ENCODE results near the gene CHMP6. TPM values are rescaled to one million over a fixed set of nuclear protein-coding genes. Genes with fewer than 3 reads are reported as not detected.

Gene CHMP6
- total and polyA plus RNA-seq, 2 donors = 6.3 to 30.8 TPM

DNA sequence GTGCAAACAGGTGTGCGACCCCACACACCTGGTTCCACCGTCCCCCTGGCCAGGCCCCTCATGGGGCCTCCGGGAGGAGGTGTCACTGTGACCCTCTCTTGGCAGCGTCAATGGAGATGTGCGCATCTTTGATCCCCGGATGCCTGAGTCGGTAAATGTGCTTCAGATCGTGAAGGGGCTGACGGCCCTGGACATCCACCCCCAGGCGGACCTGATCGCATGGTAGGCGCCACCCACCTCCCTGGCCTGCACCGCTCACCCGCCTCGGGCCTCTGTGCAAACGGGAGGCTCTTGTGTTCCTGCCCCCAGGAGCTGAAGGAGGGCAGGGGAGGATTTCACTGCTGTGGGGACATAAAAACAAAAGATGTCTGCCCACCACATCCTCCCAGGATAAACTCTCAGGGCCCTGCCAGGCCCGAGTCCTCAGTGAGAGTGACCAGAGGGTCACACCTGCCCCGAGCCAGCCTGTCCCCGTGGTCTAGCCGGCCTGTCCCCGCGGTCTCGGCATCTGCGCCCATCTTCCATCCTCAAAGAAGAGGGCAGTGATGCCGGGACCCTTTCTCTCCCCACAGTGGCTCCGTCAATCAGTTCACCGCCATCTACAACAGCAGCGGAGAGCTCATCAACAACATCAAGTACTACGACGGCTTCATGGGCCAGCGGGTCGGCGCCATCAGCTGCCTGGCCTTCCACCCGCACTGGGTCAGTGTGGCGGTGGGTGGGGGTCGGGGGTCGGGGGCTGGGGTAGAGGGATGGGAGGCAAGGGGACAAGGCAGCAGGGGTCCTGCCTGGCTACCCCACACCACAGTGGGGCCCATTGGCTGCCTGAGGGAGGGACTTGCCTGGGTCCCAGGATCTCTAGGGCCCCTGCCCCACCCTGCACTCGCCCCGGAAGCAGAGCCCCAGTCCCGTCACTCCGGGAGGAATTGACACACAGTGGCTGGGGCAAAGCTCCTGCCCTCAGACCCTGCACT, 29.0 kb upstream of the CHMP6 start:
- H3K9me3 ChIP-seq (ENCODE audit: control insufficient read depth in 2 of 2, insufficient read depth in 1 of 2, low read length in 1 of 2) = no peaks in the 10 kb centered on the region
- no peaks in the 10 kb centered on the region for H3K4me1 ChIP-seq (ENCODE audit: control insufficient read depth in 2 of 2, insufficient read depth in 2 of 2, low read length in 2 of 2)
- no peaks in the 10 kb centered on the region for H3K27me3 ChIP-seq (ENCODE audit: control insufficient read depth in 2 of 2, insufficient read depth in 1 of 2, low read length in 1 of 2)
- H3K36me3 ChIP-seq (ENCODE audit: control insufficient read depth in 2 of 2, insufficient read depth in 2 of 2, low read length in 1 of 2) = peaks cover 31 to 50% of the 10 kb centered on the region in 2 donors
- 96% methylated on average over 41 of the region's 41 CpGs for WGBS
- no peak for DNase-seq (ENCODE audit: low read depth in 6 of 9, low spot score in 9 of 9)
- H3K4me3 ChIP-seq (ENCODE audit: low read length in 2 of 2) = no peak overlapping the region
- no peak overlapping the region for H3K27ac ChIP-seq (ENCODE audit: low read depth in 1 of 2, low read length in 1 of 2)

DNA sequence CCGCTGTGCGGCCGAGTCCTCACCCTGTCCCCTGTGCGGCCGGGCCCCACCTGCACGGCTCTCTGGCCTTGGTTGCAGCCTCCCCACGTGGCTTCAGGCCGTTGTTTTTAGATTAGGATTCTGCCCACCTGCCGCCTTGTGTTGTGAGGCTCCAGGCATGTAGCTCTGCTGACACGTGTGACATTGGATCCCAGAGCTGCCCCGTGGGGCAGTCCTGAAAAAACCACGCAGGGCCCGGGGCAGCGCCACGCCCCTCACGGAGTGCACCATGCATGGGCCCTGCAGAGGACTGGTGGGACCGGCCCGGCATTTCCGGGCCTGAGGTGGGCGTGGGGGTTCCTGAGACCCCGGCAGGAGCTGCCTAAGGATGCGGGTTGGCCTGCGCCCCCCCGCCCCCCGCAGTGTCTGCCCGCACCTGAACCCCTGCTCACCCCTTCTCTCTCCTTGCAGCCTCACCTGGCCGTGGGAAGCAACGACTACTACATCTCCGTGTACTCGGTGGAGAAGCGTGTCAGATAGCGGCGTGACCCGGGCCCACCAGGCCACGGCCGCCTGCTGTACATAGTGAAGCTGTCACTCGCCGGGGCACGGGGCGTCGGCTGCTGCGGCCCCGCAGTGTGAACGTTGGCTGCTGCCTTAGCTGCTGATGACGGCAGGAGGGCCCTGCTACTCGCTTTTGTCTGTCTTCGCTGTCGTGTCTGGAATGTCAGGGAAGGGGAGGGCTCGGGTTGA, 27.7 kb upstream of the CHMP6 start:
- no peak for DNase-seq (ENCODE audit: low read depth in 6 of 9, low spot score in 9 of 9)
- H3K36me3 ChIP-seq (ENCODE audit: control insufficient read depth in 2 of 2, insufficient read depth in 2 of 2, low read length in 1 of 2) = peaks cover 31 to 50% of the 10 kb centered on the region in 2 donors
- no peak overlapping the region for H3K27ac ChIP-seq (ENCODE audit: low read depth in 1 of 2, low read length in 1 of 2)
- 96% methylated on average over 49 of the region's 49 CpGs for WGBS
- no peaks in the 10 kb centered on the region for H3K27me3 ChIP-seq (ENCODE audit: control insufficient read depth in 2 of 2, insufficient read depth in 1 of 2, low read length in 1 of 2)
- H3K4me3 ChIP-seq (ENCODE audit: low read length in 2 of 2) = no peak overlapping the region
- no peaks in the 10 kb centered on the region for H3K9me3 ChIP-seq (ENCODE audit: control insufficient read depth in 2 of 2, insufficient read depth in 1 of 2, low read length in 1 of 2)
- H3K4me1 ChIP-seq (ENCODE audit: control insufficient read depth in 2 of 2, insufficient read depth in 2 of 2, low read length in 2 of 2) = no peaks in the 10 kb centered on the region

DNA sequence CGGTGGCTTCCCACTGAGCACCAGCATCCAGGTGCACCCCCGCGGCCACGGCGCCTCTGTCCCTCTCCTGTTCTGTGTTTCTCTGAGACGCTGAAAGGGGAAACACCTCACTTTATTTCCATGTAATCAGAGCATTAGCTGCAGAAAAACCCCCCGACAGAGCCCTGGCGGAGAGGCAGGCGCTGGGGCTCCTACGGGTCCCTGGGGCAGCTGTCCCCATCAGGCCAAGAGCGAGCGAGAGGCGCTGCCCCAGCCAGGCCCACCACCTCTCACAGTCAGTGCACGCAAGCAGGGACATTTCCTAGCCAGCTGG, 27.1 kb upstream of the CHMP6 start:
- no peak overlapping the region for H3K27ac ChIP-seq (ENCODE audit: low read depth in 1 of 2, low read length in 1 of 2)
- WGBS = 96% methylated on average over 14 of the region's 14 CpGs
- no peak for DNase-seq (ENCODE audit: low read depth in 6 of 9, low spot score in 9 of 9)
- peaks cover 30 to 50% of the 10 kb centered on the region in 2 donors for H3K36me3 ChIP-seq (ENCODE audit: control insufficient read depth in 2 of 2, insufficient read depth in 2 of 2, low read length in 1 of 2)
- H3K4me3 ChIP-seq (ENCODE audit: low read length in 2 of 2) = no peak overlapping the region
- H3K4me1 ChIP-seq (ENCODE audit: control insufficient read depth in 2 of 2, insufficient read depth in 2 of 2, low read length in 2 of 2) = no peaks in the 10 kb centered on the region
- H3K27me3 ChIP-seq (ENCODE audit: control insufficient read depth in 2 of 2, insufficient read depth in 1 of 2, low read length in 1 of 2) = peaks cover 0 to 2% of the 10 kb centered on the region in 2 donors
- H3K9me3 ChIP-seq (ENCODE audit: control insufficient read depth in 2 of 2, insufficient read depth in 1 of 2, low read length in 1 of 2) = no peaks in the 10 kb centered on the region

DNA sequence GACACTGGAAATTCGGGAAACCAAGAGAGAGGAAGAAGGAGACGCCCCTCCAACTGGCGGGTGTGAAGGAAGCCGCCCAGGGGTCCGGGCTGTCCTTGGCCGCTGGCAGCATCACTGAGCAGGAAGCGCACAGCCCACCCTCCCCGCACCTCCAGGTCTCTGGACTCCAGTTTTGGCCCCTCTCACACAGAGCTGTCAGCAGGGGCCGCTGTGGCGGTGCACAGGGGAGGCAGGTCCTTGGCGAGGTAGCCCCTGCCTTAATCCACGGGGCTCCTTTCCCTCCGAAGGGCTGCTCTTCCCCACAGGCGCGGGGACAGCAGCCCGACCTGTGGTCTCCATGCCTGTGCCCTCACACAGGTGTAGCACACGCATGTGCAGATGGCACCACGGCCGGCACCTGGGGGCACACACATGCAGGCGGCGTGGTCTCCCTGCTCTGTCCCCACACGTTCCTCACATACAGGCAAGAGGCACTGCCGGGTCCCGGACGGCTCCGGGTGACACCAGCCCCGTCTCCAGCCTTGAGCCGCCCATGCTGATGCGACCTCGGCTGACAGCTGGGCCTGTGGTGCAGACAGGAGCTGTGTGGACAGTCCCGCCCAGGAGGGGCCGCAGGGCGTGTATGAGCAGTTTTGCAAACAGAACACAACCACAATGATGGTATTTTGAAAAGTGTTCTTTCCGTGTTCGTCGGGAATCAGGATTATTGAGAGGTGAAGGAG, 26.6 kb upstream of the CHMP6 start:
- WGBS = 96% methylated on average over 36 of the region's 36 CpGs
- no peaks in the 10 kb centered on the region for H3K4me1 ChIP-seq (ENCODE audit: control insufficient read depth in 2 of 2, insufficient read depth in 2 of 2, low read length in 2 of 2)
- H3K36me3 ChIP-seq (ENCODE audit: control insufficient read depth in 2 of 2, insufficient read depth in 2 of 2, low read length in 1 of 2) = peaks cover 26 to 48% of the 10 kb centered on the region in 2 donors

DNA sequence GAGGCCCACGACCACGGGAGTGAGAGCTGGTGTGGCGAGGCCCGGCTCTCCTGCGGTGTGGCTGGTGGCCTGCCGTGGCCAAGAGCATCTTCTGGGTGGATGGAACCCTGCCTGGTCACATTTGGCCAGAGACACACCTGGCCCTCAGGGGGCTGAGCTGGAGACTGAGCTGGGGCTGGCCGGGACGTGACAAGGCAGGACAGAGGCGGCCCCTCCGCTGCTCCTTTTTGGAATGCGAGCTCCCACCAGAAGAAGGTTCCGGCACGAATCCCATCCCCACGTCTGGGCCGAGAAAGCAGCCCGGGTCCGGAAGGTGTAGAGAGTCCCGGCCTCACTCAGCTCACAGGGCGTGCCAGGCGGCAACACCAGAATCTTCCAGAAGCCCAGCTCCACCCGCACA, 26.0 kb upstream of the CHMP6 start:
- peaks cover 21 to 43% of the 10 kb centered on the region in 2 donors for H3K36me3 ChIP-seq (ENCODE audit: control insufficient read depth in 2 of 2, insufficient read depth in 2 of 2, low read length in 1 of 2)
- DNase-seq (ENCODE audit: low read depth in 6 of 9, low spot score in 9 of 9) = no peak
- no peak overlapping the region for H3K27ac ChIP-seq (ENCODE audit: low read depth in 1 of 2, low read length in 1 of 2)
- H3K27me3 ChIP-seq (ENCODE audit: control insufficient read depth in 2 of 2, insufficient read depth in 1 of 2, low read length in 1 of 2) = peaks cover 0 to 12% of the 10 kb centered on the region in 2 donors
- H3K9me3 ChIP-seq (ENCODE audit: control insufficient read depth in 2 of 2, insufficient read depth in 1 of 2, low read length in 1 of 2) = peaks cover 1% of the 10 kb centered on the region in 2 donors
- 93% methylated on average over 21 of the region's 21 CpGs for WGBS
- peaks cover 2 to 4% of the 10 kb centered on the region in 2 donors for H3K4me1 ChIP-seq (ENCODE audit: control insufficient read depth in 2 of 2, insufficient read depth in 2 of 2, low read length in 2 of 2)
- H3K4me3 ChIP-seq (ENCODE audit: low read length in 2 of 2) = no peak overlapping the region

More for the DNA sequence above, 26.6 kb upstream of the CHMP6 start:
- DNase-seq (ENCODE audit: low read depth in 6 of 9, low spot score in 9 of 9) = no peak
- peaks cover 0 to 6% of the 10 kb centered on the region in 2 donors for H3K27me3 ChIP-seq (ENCODE audit: control insufficient read depth in 2 of 2, insufficient read depth in 1 of 2, low read length in 1 of 2)
- no peaks in the 10 kb centered on the region for H3K9me3 ChIP-seq (ENCODE audit: control insufficient read depth in 2 of 2, insufficient read depth in 1 of 2, low read length in 1 of 2)
- H3K27ac ChIP-seq (ENCODE audit: low read depth in 1 of 2, low read length in 1 of 2) = no peak overlapping the region
- H3K4me3 ChIP-seq (ENCODE audit: low read length in 2 of 2) = no peak overlapping the region

DNA sequence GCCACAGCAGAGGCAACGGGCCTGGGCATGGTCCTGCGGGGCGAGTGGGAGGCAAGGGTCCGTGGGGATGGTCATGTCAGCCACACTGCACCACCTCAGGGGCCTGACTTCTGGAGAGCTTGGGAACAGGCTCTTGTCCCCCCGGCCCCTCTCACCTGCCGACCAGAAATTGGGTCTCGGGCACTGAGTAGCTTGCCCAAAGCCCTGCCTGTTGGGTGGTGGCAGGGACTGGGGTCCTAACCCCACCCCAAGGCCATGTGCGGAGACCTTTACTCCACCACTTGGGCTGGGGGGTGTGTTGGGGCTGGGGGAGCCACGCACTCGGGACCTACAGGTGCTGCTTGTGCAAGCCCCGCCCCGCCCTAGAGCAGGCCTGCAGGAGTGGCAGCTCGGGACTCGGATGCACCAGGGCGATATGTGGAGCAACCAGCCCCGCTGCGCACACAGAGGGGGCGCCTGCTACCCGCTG, 24.2 kb upstream of the CHMP6 start:
- H3K27me3 ChIP-seq (ENCODE audit: control insufficient read depth in 2 of 2, insufficient read depth in 1 of 2, low read length in 1 of 2) = peaks cover 0 to 25% of the 10 kb centered on the region in 2 donors
- peaks cover 4% of the 10 kb centered on the region in 2 donors for H3K4me1 ChIP-seq (ENCODE audit: control insufficient read depth in 2 of 2, insufficient read depth in 2 of 2, low read length in 2 of 2)
- no peak for DNase-seq (ENCODE audit: low read depth in 6 of 9, low spot score in 9 of 9)
- 95% methylated on average over 19 of the region's 19 CpGs for WGBS
- H3K9me3 ChIP-seq (ENCODE audit: control insufficient read depth in 2 of 2, insufficient read depth in 1 of 2, low read length in 1 of 2) = peaks cover 1 to 4% of the 10 kb centered on the region in 2 donors
- no peak overlapping the region for H3K27ac ChIP-seq (ENCODE audit: low read depth in 1 of 2, low read length in 1 of 2)
- H3K4me3 ChIP-seq (ENCODE audit: low read length in 2 of 2) = no peak overlapping the region
- peaks cover 10 to 28% of the 10 kb centered on the region in 2 donors for H3K36me3 ChIP-seq (ENCODE audit: control insufficient read depth in 2 of 2, insufficient read depth in 2 of 2, low read length in 1 of 2)

DNA sequence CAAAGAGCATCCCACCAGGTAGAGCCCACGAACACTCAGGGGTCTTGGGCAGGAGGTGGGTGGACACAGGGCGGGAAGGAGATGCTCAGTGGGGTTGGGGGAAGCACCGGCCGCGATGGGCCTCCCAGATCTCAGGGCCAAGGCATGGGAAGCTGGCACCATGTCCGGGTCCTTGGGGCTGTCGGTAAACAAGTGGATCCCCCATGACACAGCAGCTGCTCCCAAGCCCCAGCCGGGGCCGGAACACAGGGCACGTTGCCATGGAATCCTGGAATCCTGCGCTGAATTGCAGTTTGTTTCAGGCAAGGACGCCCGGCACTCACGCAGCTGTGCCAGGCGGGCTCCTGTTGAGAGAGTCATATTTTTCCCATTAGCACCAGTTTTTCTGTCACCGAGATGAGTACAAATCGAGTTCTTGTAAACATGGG, 23.0 kb upstream of the CHMP6 start:
- no peak overlapping the region for H3K27ac ChIP-seq (ENCODE audit: low read depth in 1 of 2, low read length in 1 of 2)
- H3K36me3 ChIP-seq (ENCODE audit: control insufficient read depth in 2 of 2, insufficient read depth in 2 of 2, low read length in 1 of 2) = peaks cover 6 to 22% of the 10 kb centered on the region in 2 donors
- peaks cover 1 to 4% of the 10 kb centered on the region in 2 donors for H3K9me3 ChIP-seq (ENCODE audit: control insufficient read depth in 2 of 2, insufficient read depth in 1 of 2, low read length in 1 of 2)
- no peak overlapping the region for H3K4me3 ChIP-seq (ENCODE audit: low read length in 2 of 2)
- WGBS = 85% methylated on average over 17 of the region's 17 CpGs
- peaks cover 0 to 25% of the 10 kb centered on the region in 2 donors for H3K27me3 ChIP-seq (ENCODE audit: control insufficient read depth in 2 of 2, insufficient read depth in 1 of 2, low read length in 1 of 2)
- DNase-seq (ENCODE audit: low read depth in 6 of 9, low spot score in 9 of 9) = no peak
- H3K4me1 ChIP-seq (ENCODE audit: control insufficient read depth in 2 of 2, insufficient read depth in 2 of 2, low read length in 2 of 2) = peaks cover 4% of the 10 kb centered on the region in 2 donors

DNA sequence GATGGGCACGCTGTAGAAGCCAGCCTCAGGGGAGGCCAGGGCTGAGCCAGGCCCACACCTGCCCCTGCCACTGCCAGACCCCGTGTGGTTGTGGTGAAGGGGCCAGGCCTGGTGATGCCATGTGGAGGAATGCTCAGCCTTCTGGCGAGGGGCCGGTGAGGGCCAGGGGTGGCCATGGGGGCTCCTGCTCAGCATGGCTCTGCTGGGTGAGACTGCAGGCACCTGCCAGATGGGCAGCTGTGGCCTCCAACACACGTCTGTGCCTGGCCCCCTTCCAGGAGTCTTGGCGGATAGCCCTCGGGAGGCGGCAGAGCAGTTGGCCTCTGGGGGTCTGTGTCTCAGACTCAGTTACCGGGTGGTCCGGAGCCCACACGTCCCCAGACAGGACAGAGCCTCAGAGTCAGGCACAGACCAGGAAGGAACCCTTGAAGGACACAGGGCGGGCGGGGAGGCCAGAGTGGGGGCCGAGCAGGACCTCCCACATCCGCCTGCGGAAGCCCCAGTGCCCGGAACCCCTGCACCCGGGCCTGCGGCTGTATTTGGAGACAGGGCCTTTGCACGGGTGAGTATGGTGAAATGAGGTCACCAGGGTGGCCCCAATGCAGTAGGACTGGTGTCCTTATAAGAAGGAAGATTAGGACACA, 22.5 kb upstream of the CHMP6 start:
- Histone ChIP-seq H3K4me3 (ENCODE audit: low read length in 2 of 2) (no peak overlapping the region), H3K27me3 (ENCODE audit: control insufficient read depth in 2 of 2, insufficient read depth in 1 of 2, low read length in 1 of 2) (peaks cover 0 to 25% of the 10 kb centered on the region in 2 donors), H3K36me3 (ENCODE audit: control insufficient read depth in 2 of 2, insufficient read depth in 2 of 2, low read length in 1 of 2) (peaks cover 6 to 17% of the 10 kb centered on the region in 2 donors), H3K27ac (ENCODE audit: low read depth in 1 of 2, low read length in 1 of 2) (no peak overlapping the region), H3K9me3 (ENCODE audit: control insufficient read depth in 2 of 2, insufficient read depth in 1 of 2, low read length in 1 of 2) (peaks cover 1 to 4% of the 10 kb centered on the region in 2 donors), H3K4me1 (ENCODE audit: control insufficient read depth in 2 of 2, insufficient read depth in 2 of 2, low read length in 2 of 2) (peaks cover 4% of the 10 kb centered on the region in 2 donors)
- DNase-seq (ENCODE audit: low read depth in 6 of 9, low spot score in 9 of 9) = no peak
- 68% methylated on average over 20 of the region's 20 CpGs for WGBS

Data from thymus (tissue), 11 donors.